Mucosa of descending colon (tissue), 3 donors: ENCODE measurements around the gene PIK3C2B. TPM values are rescaled to one million over a fixed set of nuclear protein-coding genes. Genes with fewer than 3 reads are reported as not detected.

Experiments
- ATAC-seq: fragments of 200-7000 bp; cut with Tn5 transposase; one replicate; pipeline ENCODE4 v1.9.1; 2020; ENCODE audit warnings: mild to moderate bottlenecking, moderate library complexity
- DNase-seq, 3 donors: peaks; one replicate each; pipeline ENCODE4 v3.0.0-alpha.2; 2020
- H3K36me3 ChIP-seq: fragments of 200-600 bp; one replicate; pipeline ENCODE4 v1.8.0; 2021; ENCODE audit warnings: low read depth, mild to moderate bottlenecking
- H3K4me1 ChIP-seq: fragments of 200-600 bp; one replicate; pipeline ENCODE4 v1.8.0; 2021; ENCODE audit warnings: low read depth, mild to moderate bottlenecking
- H3K4me3 ChIP-seq: fragments of 200-600 bp; one replicate; pipeline ENCODE4 v1.8.0; 2021; ENCODE audit warnings: mild to moderate bottlenecking
- H3K9me3 ChIP-seq: fragments of 200-600 bp; one replicate; pipeline ENCODE4 v1.8.0; 2021; ENCODE audit warnings: mild to moderate bottlenecking
- CTCF ChIP-seq: fragments of 200-600 bp; IDR thresholded peaks from one replicate; pipeline ENCODE4 v1.8.0; 2022; ENCODE audit warnings: antibody characterized with exemption, mild to moderate bottlenecking
- intact Hi-C, 2 donors: fragments of 100-400 bp; cut with DNase I in 1 of 2; cut with micrococcal nuclease in 1 of 2; formaldehyde crosslinking; loops; one replicate each; pipeline versions ENCODE4 v1.11.0 to v1.11.1; 2022; cut with DNase I, micrococcal nuclease
- total RNA-seq, 3 donors: library from RNA; stranded (reverse); fragmentation: NEBNext Ultra II Directional in 2 of 3; extraction: Animal tissue kit (Norgen Biotek cat#: 25700) in 2 of 3; gene quantifications; one replicate each; pipeline versions ENCODE4 v1.2.1 to v1.2.4, GENCODE V29; 2021 to 2023
- donor health status: DM: no; HTN: no; CAD: no; lungs with moderate emphysema.
- donor health status: DM: no; HTN: no; CAD: no.
- donor health status: DM: no; HTN: yes; CAD: no.

PIK3C2B gene
- total RNA-seq, 3 donors from 2014 or later = 66.5 to 117 (median 90.4) TPM

- Histone ChIP-seq H3K4me1 (peaks cover 6% of the 10 kb centered on the region), H3K9me3 (no peaks in the 10 kb centered on the region), H3K4me3 (no peak overlapping the region), H3K36me3 (no peaks in the 10 kb centered on the region)
- intact Hi-C loops = no loop called here
- peak in 1 of 3 donors; percentile 24 for DNase-seq
- TF ChIP-seq CTCF = no peak
- no peak for ATAC-seq
Observed at GRCh38 chr1:204468766-204469302, 25.8 kb downstream of the PIK3C2B start.

- ATAC-seq (no peak), DNase-seq (peak in 1 of 3 donors; percentile 2)
- Histone ChIP-seq H3K9me3 (no peaks in the 10 kb centered on the region), H3K36me3 (no peaks in the 10 kb centered on the region), H3K4me1 (peaks cover 6% of the 10 kb centered on the region), H3K4me3 (no peak overlapping the region)
- TF ChIP-seq CTCF = no peak
- intact Hi-C loops = no loop called here
Observed at GRCh38 chr1:204468206-204468605, 26.4 kb downstream of the PIK3C2B start.

- intact Hi-C loops = no loop called here
- DNase-seq (peak in 2 of 3 donors; percentile 25 to 43), ATAC-seq (no peak)
- TF ChIP-seq CTCF = no peak
- Histone ChIP-seq H3K4me3 (no peak overlapping the region), H3K36me3 (no peaks in the 10 kb centered on the region), H3K9me3 (no peaks in the 10 kb centered on the region), H3K4me1 (peaks cover 4% of the 10 kb centered on the region)
Observed at GRCh38 chr1:204466416-204467405, 27.9 kb downstream of the PIK3C2B start.

GRCh38 chr1:204465546-204466415, 28.8 kb downstream of the PIK3C2B start:
- ATAC-seq (peak; percentile 37), DNase-seq (peak in 2 of 3 donors; percentile 27 to 47)
- Histone ChIP-seq H3K36me3 (no peaks in the 10 kb centered on the region), H3K4me1 (peaks cover 4% of the 10 kb centered on the region), H3K4me3 (no peak overlapping the region), H3K9me3 (no peaks in the 10 kb centered on the region)
- intact Hi-C loops = no loop called here
- TF ChIP-seq CTCF = no peak

- ATAC-seq (no peak), DNase-seq (no peak)
- Histone ChIP-seq H3K4me1 (peaks cover 4% of the 10 kb centered on the region), H3K4me3 (no peak overlapping the region), H3K9me3 (no peaks in the 10 kb centered on the region), H3K36me3 (no peaks in the 10 kb centered on the region)
- no peak for TF ChIP-seq CTCF
- intact Hi-C loops = no loop called here
Observed at GRCh38 chr1:204464701-204465100, 29.9 kb downstream of the PIK3C2B start.
